HEK293 (cell line): ENCODE data around the gene FOXF1.
A peak's percentile ranks its signal among the peaks of the same experiment; 100 is the strongest.

Experiments used
- BCL6B ChIP-seq: fragments of 450-650 bp; formaldehyde crosslinking; IDR thresholded peaks from 2 replicates; pipeline ENCODE4 v1.5.1; 2017; ENCODE audit warnings: missing biosample characterization, missing genetic modification characterization
- GLI2 ChIP-seq: fragments of 450-650 bp; formaldehyde crosslinking; IDR thresholded peaks from 2 replicates; pipeline ENCODE4; 2017; ENCODE audit warnings: missing biosample characterization, missing genetic modification characterization, low read depth, borderline replicate concordance
- GLIS1 ChIP-seq: fragments of 450-650 bp; formaldehyde crosslinking; IDR thresholded peaks from 2 replicates; pipeline ENCODE4 v1.5.1; 2016; ENCODE audit warnings: missing biosample characterization, missing genetic modification characterization
- PATZ1 ChIP-seq: fragments of 450-650 bp; formaldehyde crosslinking; IDR thresholded peaks from 2 replicates; pipeline ENCODE4 v1.5.1; 2016; ENCODE audit warnings: missing biosample characterization, missing genetic modification characterization
- PRDM1 ChIP-seq: fragments of 450-650 bp; formaldehyde crosslinking; IDR thresholded peaks from 2 replicates; pipeline ENCODE4; 2016; ENCODE audit warnings: missing biosample characterization, missing genetic modification characterization
- REPIN1 ChIP-seq: fragments of 450-650 bp; formaldehyde crosslinking; IDR thresholded peaks from 2 replicates; pipeline ENCODE4 v1.5.1; 2017; ENCODE audit warnings: missing biosample characterization, missing genetic modification characterization, low read depth
- SALL2 ChIP-seq: fragments of 450-650 bp; formaldehyde crosslinking; IDR thresholded peaks from 2 replicates; pipeline ENCODE4 v1.5.0; 2017; ENCODE audit warnings: missing biosample characterization, mild to moderate bottlenecking, missing genetic modification characterization, borderline replicate concordance
- SCRT2 ChIP-seq: fragments of 450-650 bp; formaldehyde crosslinking; IDR thresholded peaks from 2 replicates; pipeline ENCODE4 v1.5.1; 2016; ENCODE audit warnings: missing biosample characterization, missing genetic modification characterization
- TRIM28 ChIP-seq: IDR thresholded peaks from 2 replicates; pipeline ENCODE4 v1.6.1; 2011; ENCODE audit warnings: low read length, control low read depth, borderline replicate concordance
- TSHZ1 ChIP-seq: fragments of 450-650 bp; formaldehyde crosslinking; IDR thresholded peaks from 2 replicates; pipeline ENCODE4 v1.5.1; 2016; ENCODE audit warnings: missing biosample characterization, missing genetic modification characterization, borderline replicate concordance
- ZFP69B ChIP-seq: fragments of 450-650 bp; formaldehyde crosslinking; IDR thresholded peaks from 2 replicates; pipeline ENCODE4 v1.5.1; 2016; ENCODE audit warnings: missing biosample characterization, missing genetic modification characterization
- ZNF202 ChIP-seq: fragments of 450-650 bp; formaldehyde crosslinking; IDR thresholded peaks from 2 replicates; pipeline ENCODE4 v1.5.1; 2016; ENCODE audit warnings: missing biosample characterization, missing genetic modification characterization, borderline replicate concordance
- ZNF221 ChIP-seq: fragments of 450-650 bp; formaldehyde crosslinking; IDR thresholded peaks from 2 replicates; pipeline ENCODE4 v1.5.1; 2017; ENCODE audit warnings: missing biosample characterization, missing genetic modification characterization, borderline replicate concordance
- ZNF248 ChIP-seq: fragments of 450-650 bp; formaldehyde crosslinking; IDR thresholded peaks from 2 replicates; pipeline ENCODE4 v1.5.1; 2017; ENCODE audit warnings: missing biosample characterization, missing genetic modification characterization
- ZNF366 ChIP-seq: fragments of 450-650 bp; formaldehyde crosslinking; conservative IDR thresholded peaks from 2 replicates; pipeline ENCODE4 v1.5.1; 2016; ENCODE audit warnings: missing biosample characterization, missing genetic modification characterization
- ZNF423 ChIP-seq: fragments of 450-650 bp; formaldehyde crosslinking; IDR thresholded peaks from 2 replicates; pipeline ENCODE4 v1.5.1; 2016; ENCODE audit warnings: missing biosample characterization, missing genetic modification characterization
- ZNF544 ChIP-seq: fragments of 450-650 bp; formaldehyde crosslinking; IDR thresholded peaks from 2 replicates; pipeline ENCODE4 v1.5.0; 2017; ENCODE audit warnings: missing biosample characterization, missing genetic modification characterization
- ZNF621 ChIP-seq: fragments of 450-650 bp; formaldehyde crosslinking; IDR thresholded peaks from 2 replicates; pipeline ENCODE4 v1.5.1; 2017; ENCODE audit warnings: missing biosample characterization, missing genetic modification characterization
- ZNF677 ChIP-seq: fragments of 450-650 bp; IDR thresholded peaks from 2 replicates; pipeline ENCODE4 v1.5.0; 2018; ENCODE audit warnings: missing biosample characterization, mild to moderate bottlenecking, missing genetic modification characterization, moderate library complexity
- ZNF768 ChIP-seq: fragments of 450-650 bp; formaldehyde crosslinking; IDR thresholded peaks from 2 replicates; pipeline ENCODE4 v1.5.1; 2018; ENCODE audit warnings: missing biosample characterization, mild to moderate bottlenecking, missing genetic modification characterization
- ZNF792 ChIP-seq: fragments of 450-650 bp; formaldehyde crosslinking; IDR thresholded peaks from 2 replicates; pipeline ENCODE4 v1.5.1; 2016; ENCODE audit warnings: missing biosample characterization, missing genetic modification characterization
- ZXDB ChIP-seq: fragments of 450-650 bp; formaldehyde crosslinking; IDR thresholded peaks from 2 replicates; pipeline ENCODE4 v1.5.1; 2016; ENCODE audit warnings: missing biosample characterization, missing genetic modification characterization
- TF ChIP-seq, protein P1 (sequence below): fragments of 450-650 bp; formaldehyde crosslinking; IDR thresholded peaks from 2 replicates; pipeline ENCODE4; 2016; ENCODE audit warnings: missing biosample characterization, missing genetic modification characterization
- TF ChIP-seq, protein P2 (sequence below): fragments of 450-650 bp; formaldehyde crosslinking; IDR thresholded peaks from 2 replicates; pipeline ENCODE4 v1.5.1; 2017; ENCODE audit warnings: missing biosample characterization, missing genetic modification characterization
- TF ChIP-seq, protein P3 (sequence below): fragments of 450-650 bp; formaldehyde crosslinking; IDR thresholded peaks from 2 replicates; pipeline ENCODE4 v1.5.1; 2016; ENCODE audit warnings: missing biosample characterization, missing genetic modification characterization

FOXF1 gene

GRCh38 chr16:86554917-86555703 lies 44.8 kb downstream of the FOXF1 start, which contains the start of gene MTHFSD (continued):
- TF ChIP-seq ZXDB (tag by site-specific recombination) (peak; percentile 39; the same call in 1 of the 2 replicates), ZNF544 (no peak), ZNF423 (no peak), ZNF221 (tag by site-specific recombination) (no peak), PRDM1 (tag by site-specific recombination) (no peak), GLIS1 (tag by site-specific recombination) (peak; percentile 75), TRIM28 (no peak), ZNF768 (tag by site-specific recombination) (0 out of 2 replicates have a peak, but pooled peaks have one; percentile 22), ZNF677 (tag by site-specific recombination) (no peak), ZNF621 (tag by site-specific recombination) (no peak), REPIN1 (tag by site-specific recombination) (no peak), TSHZ1 (tag by site-specific recombination) (no peak), ZNF792 (tag by site-specific recombination) (no peak), ZFP69B (tag by site-specific recombination) (no peak), BCL6B (tag by site-specific recombination) (no peak), ZNF248 (tag by site-specific recombination) (no peak), SCRT2 (tag by site-specific recombination) (no peak; the same call in 1 of the 2 replicates), PATZ1 (peak; percentile 93), ZNF366 (no peak), ZNF202 (no peak), GLI2 (tag by site-specific recombination) (no peak), SALL2 (tag by site-specific recombination) (no peak)
- TF ChIP-seq, protein P1, sequence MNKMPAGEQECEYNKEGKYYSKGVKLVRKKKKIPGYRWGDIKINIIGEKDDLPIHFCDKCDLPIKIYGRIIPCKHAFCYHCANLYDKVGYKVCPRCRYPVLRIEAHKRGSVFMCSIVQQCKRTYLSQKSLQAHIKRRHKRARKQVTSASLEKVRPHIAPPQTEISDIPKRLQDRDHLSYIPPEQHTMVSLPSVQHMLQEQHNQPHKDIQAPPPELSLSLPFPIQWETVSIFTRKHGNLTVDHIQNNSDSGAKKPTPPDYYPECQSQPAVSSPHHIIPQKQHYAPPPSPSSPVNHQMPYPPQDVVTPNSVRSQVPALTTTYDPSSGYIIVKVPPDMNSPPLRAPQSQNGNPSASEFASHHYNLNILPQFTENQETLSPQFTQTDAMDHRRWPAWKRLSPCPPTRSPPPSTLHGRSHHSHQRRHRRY, result no peak
- TF ChIP-seq, protein P2, sequence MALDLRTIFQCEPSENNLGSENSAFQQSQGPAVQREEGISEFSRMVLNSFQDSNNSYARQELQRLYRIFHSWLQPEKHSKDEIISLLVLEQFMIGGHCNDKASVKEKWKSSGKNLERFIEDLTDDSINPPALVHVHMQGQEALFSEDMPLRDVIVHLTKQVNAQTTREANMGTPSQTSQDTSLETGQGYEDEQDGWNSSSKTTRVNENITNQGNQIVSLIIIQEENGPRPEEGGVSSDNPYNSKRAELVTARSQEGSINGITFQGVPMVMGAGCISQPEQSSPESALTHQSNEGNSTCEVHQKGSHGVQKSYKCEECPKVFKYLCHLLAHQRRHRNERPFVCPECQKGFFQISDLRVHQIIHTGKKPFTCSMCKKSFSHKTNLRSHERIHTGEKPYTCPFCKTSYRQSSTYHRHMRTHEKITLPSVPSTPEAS (tag by site-specific recombination), result no peak
- TF ChIP-seq, protein P3, sequence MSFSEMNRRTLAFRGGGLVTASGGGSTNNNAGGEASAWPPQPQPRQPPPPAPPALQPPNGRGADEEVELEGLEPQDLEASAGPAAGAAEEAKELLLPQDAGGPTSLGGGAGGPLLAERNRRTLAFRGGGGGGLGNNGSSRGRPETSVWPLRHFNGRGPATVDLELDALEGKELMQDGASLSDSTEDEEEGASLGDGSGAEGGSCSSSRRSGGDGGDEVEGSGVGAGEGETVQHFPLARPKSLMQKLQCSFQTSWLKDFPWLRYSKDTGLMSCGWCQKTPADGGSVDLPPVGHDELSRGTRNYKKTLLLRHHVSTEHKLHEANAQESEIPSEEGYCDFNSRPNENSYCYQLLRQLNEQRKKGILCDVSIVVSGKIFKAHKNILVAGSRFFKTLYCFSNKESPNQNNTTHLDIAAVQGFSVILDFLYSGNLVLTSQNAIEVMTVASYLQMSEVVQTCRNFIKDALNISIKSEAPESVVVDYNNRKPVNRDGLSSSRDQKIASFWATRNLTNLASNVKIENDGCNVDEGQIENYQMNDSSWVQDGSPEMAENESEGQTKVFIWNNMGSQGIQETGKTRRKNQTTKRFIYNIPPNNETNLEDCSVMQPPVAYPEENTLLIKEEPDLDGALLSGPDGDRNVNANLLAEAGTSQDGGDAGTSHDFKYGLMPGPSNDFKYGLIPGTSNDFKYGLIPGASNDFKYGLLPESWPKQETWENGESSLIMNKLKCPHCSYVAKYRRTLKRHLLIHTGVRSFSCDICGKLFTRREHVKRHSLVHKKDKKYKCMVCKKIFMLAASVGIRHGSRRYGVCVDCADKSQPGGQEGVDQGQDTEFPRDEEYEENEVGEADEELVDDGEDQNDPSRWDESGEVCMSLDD, result no peak
